Spinal cord (tissue), 10 donors: Measurements from ENCODE around the gene WDR35. TPM values are rescaled to one million over a fixed set of nuclear protein-coding genes. Genes with fewer than 3 reads are reported as not detected.
"Not testable (repeated sequence)": the region's sequence is repeated elsewhere in the genome, so short reads cannot be mapped to it uniquely, and the experiment has no call there.

ENCODE experiments used
- DNase-seq, 6 donors: peaks; one replicate each; pipeline versions ENCODE4 v3.0.0 to v3.0.0-alpha.2; 2013 to 2015; ENCODE audit warnings: low spot score in 6 of 6, low read depth in 4 of 6
- H3K27ac ChIP-seq: one replicate; pipeline ENCODE4 v1.5.1; 2013; ENCODE audit warnings: low read depth, low read length, control low read depth
- H3K27me3 ChIP-seq: one replicate; pipeline ENCODE4 v1.6.1; 2013; ENCODE audit warnings: low read length; ENCODE audit not compliant: control insufficient read depth, insufficient read depth
- H3K36me3 ChIP-seq: one replicate; pipeline ENCODE4 v1.6.1; 2013; ENCODE audit warnings: low read length; ENCODE audit not compliant: control insufficient read depth, insufficient read depth
- H3K4me1 ChIP-seq: one replicate; pipeline ENCODE4 v1.6.1; 2013; ENCODE audit warnings: low read length; ENCODE audit not compliant: control insufficient read depth, insufficient read depth
- H3K4me3 ChIP-seq: one replicate; pipeline ENCODE4 v1.5.1; 2013; ENCODE audit warnings: low read depth, low read length, control low read depth
- H3K9me3 ChIP-seq: one replicate; pipeline ENCODE4 v1.6.1; 2013; ENCODE audit warnings: low read length; ENCODE audit not compliant: control insufficient read depth, insufficient read depth
- WGBS: methylation state at CpG from one replicate; pipeline ENCODE4 v1.1.5; 2013; ENCODE audit warnings: missing lambda C conversion rate; ENCODE audit not compliant: insufficient coverage; 5-methylcytosine and 5-hydroxymethylcytosine counted together
- polyA plus RNA-seq, 2 donors: library from polyadenylated mRNA; unstranded; fragments of 120-200 nt; gene quantifications; one replicate each; pipeline ENCODE4 v1.2.1, GENCODE V29; 2013; ENCODE audit not compliant: insufficient read length in 2 of 2
- total RNA-seq, 2 donors: library from RNA; depleted of rRNA in 1 of 2; stranded (reverse); fragments of 120-200 nt in 1 of 2; fragments of >200 nt in 1 of 2; gene quantifications; one replicate each; pipeline versions ENCODE4 v1.2.3 to v1.2.4, GENCODE V29; 2013 to 2014
- donor health status: healthy.

WDR35 gene
- total and polyA plus RNA-seq, 4 donors, result 15.1 to 28.4 (median 22.7) TPM

- Histone ChIP-seq H3K27ac (no peak overlapping the region), H3K27me3 (no peaks in the 10 kb centered on the region), H3K9me3 (no peaks in the 10 kb centered on the region), H3K4me3 (no peak overlapping the region), H3K36me3 (peaks cover 2% of the 10 kb centered on the region), H3K4me1 (no peaks in the 10 kb centered on the region)
- peak in 1 of 6 donors; percentile 18 for DNase-seq
- WGBS, result 70% methylated on average over 5 of the region's 7 CpGs
Observed at GRCh38 chr2:19887510-19887909, 102.4 kb downstream of the WDR35 start.

- Histone ChIP-seq H3K4me1 (no peaks in the 10 kb centered on the region), H3K27ac (no peak overlapping the region), H3K27me3 (no peaks in the 10 kb centered on the region), H3K9me3 (no peaks in the 10 kb centered on the region), H3K36me3 (peaks cover 2% of the 10 kb centered on the region), H3K4me3 (no peak overlapping the region)
- 86% methylated on average over 10 of the region's 11 CpGs for WGBS
- DNase-seq, result no peak
Observed at GRCh38 chr2:19886261-19886660, 103.6 kb downstream of the WDR35 start.

GRCh38 chr2:19885791-19886190, 104.1 kb downstream of the WDR35 start:
- no peaks in the 10 kb centered on the region for H3K9me3 ChIP-seq
- H3K27me3 ChIP-seq, result no peaks in the 10 kb centered on the region
- WGBS, result 83% methylated on average over 6 of the region's 7 CpGs
- no peak for DNase-seq
- no peak overlapping the region for H3K4me3 ChIP-seq
- H3K36me3 ChIP-seq, result peaks cover 2% of the 10 kb centered on the region
- H3K4me1 ChIP-seq, result no peaks in the 10 kb centered on the region
- no peak overlapping the region for H3K27ac ChIP-seq

- Histone ChIP-seq H3K9me3 (no peaks in the 10 kb centered on the region), H3K27ac (no peak overlapping the region), H3K4me3 (no peak overlapping the region), H3K36me3 (peaks cover 2% of the 10 kb centered on the region), H3K4me1 (no peaks in the 10 kb centered on the region), H3K27me3 (no peaks in the 10 kb centered on the region)
- DNase-seq, result no peak
- 97% methylated on average over 8 of the region's 8 CpGs for WGBS
Observed at GRCh38 chr2:19883971-19884720, 105.8 kb downstream of the WDR35 start.

- H3K36me3 ChIP-seq, result peaks cover 2% of the 10 kb centered on the region
- DNase-seq, result no peak
- no peaks in the 10 kb centered on the region for H3K4me1 ChIP-seq
- no peaks in the 10 kb centered on the region for H3K9me3 ChIP-seq
- 60% methylated on average over 2 of the region's 2 CpGs for WGBS
- no peak overlapping the region for H3K27ac ChIP-seq
- H3K4me3 ChIP-seq, result no peak overlapping the region
- H3K27me3 ChIP-seq, result no peaks in the 10 kb centered on the region
Observed at GRCh38 chr2:19883486-19883885, 106.4 kb downstream of the WDR35 start.

- no peaks in the 10 kb centered on the region for H3K27me3 ChIP-seq
- H3K27ac ChIP-seq, result no peak overlapping the region
- H3K4me3 ChIP-seq, result no peak overlapping the region
- WGBS, result 100% methylated on average over 1 of the region's 2 CpGs
- H3K36me3 ChIP-seq, result peaks cover 2% of the 10 kb centered on the region
- no peaks in the 10 kb centered on the region for H3K4me1 ChIP-seq
- H3K9me3 ChIP-seq, result no peaks in the 10 kb centered on the region
- no peak for DNase-seq
Observed at GRCh38 chr2:19882286-19882685, 107.6 kb downstream of the WDR35 start.

GRCh38 chr2:19881908-19882265, 108.0 kb downstream of the WDR35 start:
- Histone ChIP-seq H3K27ac (no peak overlapping the region), H3K4me3 (no peak overlapping the region), H3K36me3 (peaks cover 2% of the 10 kb centered on the region), H3K27me3 (no peaks in the 10 kb centered on the region), H3K4me1 (no peaks in the 10 kb centered on the region), H3K9me3 (no peaks in the 10 kb centered on the region)
- no CpG with 5 or more reads among the region's 2 CpGs for WGBS
- DNase-seq, result no peak

- Histone ChIP-seq H3K27me3 (no peaks in the 10 kb centered on the region), H3K9me3 (no peaks in the 10 kb centered on the region), H3K4me1 (no peaks in the 10 kb centered on the region), H3K4me3 (no peak overlapping the region), H3K27ac (no peak overlapping the region), H3K36me3 (peaks cover under 1% of the 10 kb centered on the region)
- 89% methylated on average over 2 of the region's 2 CpGs for WGBS
- DNase-seq, result no peak
Observed at GRCh38 chr2:19881221-19881907, 108.5 kb downstream of the WDR35 start.

- not testable (repeated sequence) for H3K27me3 ChIP-seq, H3K27ac ChIP-seq, H3K9me3 ChIP-seq, H3K36me3 ChIP-seq, H3K4me1 ChIP-seq, DNase-seq, H3K4me3 ChIP-seq
Observed at GRCh38 chr2:19880191-19880590, 109.7 kb downstream of the WDR35 start.

GRCh38 chr2:19879120-19879519, 110.8 kb downstream of the WDR35 start:
- Histone ChIP-seq H3K9me3 (no peaks in the 10 kb centered on the region), H3K27ac (no peak overlapping the region), H3K36me3 (no peaks in the 10 kb centered on the region), H3K4me1 (no peaks in the 10 kb centered on the region), H3K4me3 (no peak overlapping the region), H3K27me3 (no peaks in the 10 kb centered on the region)
- WGBS, result 97% methylated on average over 3 of the region's 3 CpGs
- no peak for DNase-seq
